DMS 273 (cell line): Measurements from ENCODE around the gene RNPC3.

Experiments
- DNase-seq: peaks from one replicate; lab custom pipeline; 2025; ENCODE audit not compliant: unreplicated experiment; lab: John Stamatoyannopoulos, UW

Gene RNPC3, protein sequence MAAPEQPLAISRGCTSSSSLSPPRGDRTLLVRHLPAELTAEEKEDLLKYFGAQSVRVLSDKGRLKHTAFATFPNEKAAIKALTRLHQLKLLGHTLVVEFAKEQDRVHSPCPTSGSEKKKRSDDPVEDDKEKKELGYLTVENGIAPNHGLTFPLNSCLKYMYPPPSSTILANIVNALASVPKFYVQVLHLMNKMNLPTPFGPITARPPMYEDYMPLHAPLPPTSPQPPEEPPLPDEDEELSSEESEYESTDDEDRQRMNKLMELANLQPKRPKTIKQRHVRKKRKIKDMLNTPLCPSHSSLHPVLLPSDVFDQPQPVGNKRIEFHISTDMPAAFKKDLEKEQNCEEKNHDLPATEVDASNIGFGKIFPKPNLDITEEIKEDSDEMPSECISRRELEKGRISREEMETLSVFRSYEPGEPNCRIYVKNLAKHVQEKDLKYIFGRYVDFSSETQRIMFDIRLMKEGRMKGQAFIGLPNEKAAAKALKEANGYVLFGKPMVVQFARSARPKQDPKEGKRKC

DNA sequence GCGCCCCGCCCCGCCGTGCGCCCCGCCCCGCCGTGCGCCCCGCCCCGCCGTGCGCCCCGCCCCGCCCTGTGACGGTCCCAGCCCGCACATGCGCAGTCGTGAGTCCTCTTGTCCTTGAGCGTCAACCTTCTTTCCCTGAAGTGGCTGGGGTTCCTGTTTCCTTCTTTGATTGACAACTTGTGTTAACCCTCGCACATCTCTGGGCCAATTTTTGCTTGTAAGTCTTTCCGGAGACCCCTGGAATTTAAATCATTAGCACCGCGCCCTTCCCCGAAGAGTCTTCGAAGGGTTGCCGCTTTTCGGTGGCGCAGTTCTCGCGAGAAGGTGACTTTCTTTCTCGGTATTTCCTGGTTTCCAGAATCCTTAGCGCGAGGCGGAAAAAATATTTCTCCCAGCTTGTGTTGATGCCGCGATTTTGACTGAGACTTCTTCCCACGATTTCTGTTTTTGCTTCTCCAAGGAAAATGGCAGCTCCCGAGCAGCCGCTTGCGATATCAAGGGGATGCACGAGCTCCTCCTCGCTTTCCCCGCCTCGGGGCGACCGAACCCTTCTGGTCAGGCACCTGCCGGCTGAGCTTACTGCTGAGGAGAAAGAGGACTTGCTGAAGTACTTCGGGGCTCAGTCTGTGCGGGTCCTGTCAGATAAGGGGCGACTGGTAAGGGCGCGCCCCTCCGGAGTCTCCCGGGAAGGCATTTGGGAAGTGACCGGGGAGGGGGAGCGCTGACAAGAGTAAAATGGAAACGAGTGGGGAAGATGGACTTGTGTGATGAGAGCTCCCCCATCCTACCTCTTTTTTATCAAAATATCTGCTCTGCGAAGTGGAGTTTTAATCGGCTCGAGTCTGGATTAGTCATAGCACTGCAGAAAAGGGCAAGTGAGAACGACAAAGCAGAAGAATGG lies at the start of gene RNPC3:
RNPC3 (plus strand) TSS at position 93 of the 901 bp plus-strand sequence; CDS start at position 465, 372 bp downstream.
- peak; percentile 95 for DNase-seq

DNA sequence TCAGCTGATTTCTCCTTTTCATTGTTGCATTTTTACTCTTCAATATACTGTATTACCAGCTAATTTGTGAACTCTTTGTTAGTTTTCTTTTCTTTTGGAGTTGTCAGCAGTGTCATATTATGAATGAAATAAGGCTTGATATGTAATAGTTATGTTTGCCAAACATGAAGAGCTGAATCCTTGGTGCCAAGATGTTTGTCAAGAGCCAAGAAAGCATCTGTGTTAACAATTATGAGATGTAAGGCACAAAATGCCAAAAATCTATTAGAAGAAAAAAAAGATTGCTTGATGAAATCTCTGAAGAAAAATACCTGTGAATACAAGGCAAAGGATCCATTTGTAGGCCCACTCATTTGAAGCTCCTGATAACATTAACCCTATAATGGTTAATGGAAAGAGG lies 48.4 kb upstream of the RNPC3 start:
- no peak for DNase-seq

DNA sequence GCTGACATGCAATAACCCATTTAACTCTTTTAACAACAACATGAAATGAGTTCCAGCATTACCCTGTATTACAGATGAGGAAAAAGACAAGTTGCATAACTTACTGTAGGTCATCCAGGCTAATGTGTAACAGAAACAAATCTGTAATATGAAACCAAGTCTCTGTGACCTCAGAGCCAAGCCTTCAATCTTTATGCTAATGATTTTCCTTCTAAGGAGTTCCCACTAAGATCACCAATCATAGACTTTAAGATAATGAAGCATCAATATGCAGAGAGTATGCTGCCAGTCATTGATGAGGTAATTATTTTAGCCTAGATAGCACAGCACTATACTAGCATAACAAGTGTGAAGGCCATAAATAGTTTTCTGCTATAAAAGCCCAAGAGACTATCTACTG lies 35.6 kb upstream of the RNPC3 start:
- DNase-seq, result no peak

DNA sequence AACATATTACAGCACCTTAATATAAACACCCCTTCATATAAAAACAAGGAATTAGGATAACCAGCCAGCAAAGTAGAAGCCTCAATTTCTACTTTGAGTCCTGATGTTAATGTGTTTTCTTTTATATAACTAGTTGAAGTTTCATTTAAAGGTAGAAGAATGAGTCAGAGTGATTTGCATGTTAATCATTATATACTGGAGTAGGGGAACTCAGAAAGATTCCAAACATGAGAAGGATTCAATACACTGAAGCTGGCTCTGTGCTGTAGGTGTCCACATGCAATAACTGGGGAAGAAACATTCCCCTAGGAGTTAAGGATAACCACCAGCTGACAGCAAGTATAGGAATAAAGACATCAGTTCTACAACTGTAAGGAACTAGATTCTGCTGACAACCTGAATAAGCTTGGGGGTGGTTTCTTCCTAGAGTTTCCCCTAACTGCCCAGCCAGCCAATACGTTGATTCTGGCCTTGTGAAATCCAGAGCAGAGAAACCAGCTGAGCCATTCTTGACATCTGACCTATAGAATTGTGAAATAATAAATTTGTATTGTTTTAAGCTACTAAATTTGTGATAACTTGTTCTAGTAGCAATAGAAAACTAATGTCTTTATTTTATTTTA lies 33.4 kb upstream of the RNPC3 start:
- DNase-seq, result no peak

DNA sequence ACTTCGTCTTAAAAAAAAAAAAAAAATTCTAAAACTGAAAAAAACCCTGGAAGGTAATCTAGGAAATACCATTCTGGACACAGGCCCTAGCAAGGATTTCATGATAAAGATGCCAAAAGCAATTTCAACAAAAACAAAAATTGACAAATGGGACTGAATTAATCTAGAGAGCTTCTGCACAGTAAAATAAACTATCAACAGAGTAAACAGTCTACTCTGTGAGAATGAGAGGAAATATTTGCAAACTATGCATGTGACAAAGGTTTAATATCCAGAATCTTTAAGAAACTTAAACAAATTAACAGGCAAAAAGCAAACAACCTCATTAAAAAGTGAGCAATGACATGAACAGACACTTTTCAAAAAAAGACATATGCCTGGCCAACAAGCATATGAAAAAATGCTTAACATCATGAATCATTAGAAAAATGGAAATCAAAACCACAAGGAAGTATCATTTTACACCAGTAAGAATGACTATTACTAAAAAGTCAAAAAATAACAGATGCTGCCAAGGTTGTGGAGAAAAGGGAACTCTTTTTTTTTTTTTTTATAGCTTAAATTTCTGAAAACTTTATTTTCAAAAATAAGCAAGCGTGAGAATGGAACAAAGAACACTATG lies 29.4 kb upstream of the RNPC3 start:
- no peak for DNase-seq

DNA sequence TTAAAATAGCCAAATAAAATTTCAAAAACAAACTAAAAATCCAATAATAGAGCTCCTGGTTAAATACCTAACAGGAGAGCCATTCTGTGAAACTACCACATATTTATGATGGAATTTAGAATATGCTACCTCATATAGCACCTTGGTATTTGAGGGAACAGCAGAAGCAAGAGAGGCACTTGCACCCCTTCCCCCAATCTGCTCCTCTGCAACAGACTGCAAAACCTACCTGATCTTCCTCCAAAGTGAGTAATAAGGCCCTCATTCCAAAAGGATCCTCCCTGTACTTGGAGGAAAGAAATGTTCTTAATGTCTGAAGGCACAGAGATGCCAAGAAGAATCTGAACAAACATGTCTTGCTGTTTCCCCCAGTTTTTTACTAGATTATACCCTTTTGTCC lies 28.1 kb upstream of the RNPC3 start:
- no peak for DNase-seq

DNA sequence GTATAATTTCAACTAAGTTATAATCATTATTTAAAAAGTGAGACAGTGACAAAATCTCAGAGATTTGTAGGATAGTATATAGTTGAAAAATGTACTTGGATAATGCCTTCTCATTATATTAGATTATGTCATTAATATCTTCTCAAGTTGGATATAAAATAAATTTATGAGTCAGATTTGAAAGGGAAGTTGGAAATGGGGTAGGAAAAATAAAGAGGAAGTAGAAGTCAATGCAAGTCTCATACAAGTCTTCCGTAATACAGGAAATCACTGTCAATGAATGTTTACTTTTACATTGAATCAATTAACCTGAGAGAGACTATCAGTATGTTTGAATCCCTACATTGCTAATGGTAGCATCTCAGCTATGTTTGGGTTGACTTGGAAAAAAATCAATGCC lies 16.2 kb upstream of the RNPC3 start:
- DNase-seq, result no peak

DNA sequence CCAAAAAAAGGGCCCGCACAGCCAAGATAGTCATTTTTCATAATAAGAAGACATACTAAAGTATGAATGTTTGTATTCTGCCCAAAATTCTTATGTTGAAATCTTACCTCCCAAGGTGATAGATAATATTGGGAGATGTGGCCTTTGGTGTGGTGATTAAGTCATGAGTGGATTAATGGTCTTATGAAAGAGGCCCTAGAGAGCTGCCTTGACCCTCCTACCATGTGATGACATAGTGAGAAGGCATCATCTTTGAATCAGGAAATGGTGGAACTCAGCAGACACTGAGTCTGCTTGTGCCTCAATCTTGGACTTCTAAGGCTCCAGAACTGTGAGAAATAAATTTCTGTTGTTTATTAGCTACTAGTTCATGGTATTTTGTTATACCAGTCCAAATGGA lies 11.8 kb upstream of the RNPC3 start:
- no peak for DNase-seq

DNA sequence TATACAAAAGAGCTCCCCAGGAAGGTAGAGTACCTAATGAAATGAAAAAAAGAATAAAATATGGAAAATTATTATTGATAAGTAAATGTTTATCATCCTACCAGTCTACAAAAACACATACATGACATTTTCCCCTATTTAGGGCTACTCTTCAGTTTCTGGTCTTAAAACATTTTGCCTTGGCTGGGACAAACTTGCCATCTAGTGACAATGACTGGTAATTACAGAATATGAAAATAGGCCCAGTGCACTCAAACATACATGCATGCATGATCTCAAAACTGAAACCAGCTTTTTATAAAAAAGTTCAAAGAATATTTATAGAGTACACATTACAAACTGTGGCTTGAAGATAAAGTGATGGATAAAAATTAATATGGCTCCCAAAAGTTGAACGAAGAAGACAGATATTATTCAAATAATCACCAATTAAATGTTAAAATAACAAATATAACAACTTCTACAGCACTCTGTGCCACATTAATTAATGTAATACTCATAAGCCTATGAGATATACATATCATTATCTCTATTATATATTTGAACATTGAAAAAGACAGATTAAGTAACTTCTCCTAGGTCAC lies 10.5 kb upstream of the RNPC3 start:
- peak; percentile 48 for DNase-seq

DNA sequence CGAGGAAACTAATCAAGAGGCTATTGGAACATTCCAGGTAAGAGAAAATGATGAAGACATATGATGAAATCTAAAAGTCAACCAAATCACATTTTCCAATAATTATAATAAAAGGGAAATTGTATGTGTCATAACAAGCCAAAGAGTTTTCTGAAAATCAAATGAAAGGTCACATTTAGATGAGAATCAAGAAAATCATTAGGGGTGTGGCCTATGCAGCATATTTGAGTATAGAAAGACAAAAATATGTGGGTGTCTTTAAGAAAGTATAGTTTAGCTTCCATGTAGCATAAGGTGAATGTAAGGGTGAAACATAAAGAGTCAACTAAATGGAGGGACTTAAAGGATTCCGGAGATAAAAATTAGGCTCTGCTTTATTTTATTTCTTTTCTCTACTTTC lies 9.2 kb upstream of the RNPC3 start:
- no peak for DNase-seq

DNA sequence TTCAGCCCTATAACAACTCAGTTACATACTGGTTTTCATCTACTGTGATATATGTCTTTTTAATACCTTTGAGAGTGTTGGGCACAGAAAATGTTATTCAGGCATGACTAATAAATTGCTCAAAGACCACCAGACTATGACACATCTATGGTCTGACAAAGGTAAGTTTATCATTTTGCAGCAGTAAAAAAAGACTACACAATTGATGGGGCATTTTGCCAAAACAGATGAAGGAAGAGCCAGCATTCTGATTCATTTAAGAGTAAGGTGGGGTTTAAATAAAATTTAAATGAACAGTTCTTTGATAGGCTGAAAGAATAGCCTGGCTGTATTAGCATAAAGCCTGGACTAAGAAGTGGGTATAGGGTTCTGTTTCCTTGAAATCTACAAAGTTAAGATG lies 8.8 kb upstream of the RNPC3 start:
- no peak for DNase-seq

DNA sequence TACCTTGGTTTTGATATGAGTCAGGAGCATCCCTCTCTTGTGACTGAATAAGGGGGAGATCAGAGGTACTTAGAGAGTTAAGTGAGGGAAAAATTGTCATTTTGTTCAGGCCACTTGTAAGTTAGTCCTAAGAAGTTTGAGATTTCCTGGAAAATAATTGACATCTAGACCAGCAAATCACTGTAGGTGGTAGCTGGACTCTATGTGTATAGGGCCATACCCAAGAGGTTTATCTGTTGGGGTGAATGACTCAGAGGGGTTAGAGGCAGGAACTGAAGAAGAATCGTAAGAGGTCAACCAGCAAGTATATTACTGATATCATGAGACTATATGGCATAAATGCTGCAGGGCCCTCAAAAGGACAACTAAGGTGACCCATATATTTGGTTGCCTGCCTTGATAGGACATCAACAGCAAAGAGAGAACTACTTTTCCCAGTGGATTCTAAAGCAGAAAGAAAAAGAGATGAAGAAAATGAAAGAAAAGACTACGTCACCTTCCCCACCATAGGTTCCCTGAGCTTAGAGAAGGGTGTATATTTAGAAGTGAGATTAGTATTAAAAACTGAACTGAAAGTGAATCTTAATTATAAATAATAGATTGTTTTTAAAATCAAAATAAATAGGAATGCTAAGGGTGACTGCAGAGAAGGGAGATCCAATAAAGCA lies 8.0 kb upstream of the RNPC3 start:
- DNase-seq, result no peak

DNA sequence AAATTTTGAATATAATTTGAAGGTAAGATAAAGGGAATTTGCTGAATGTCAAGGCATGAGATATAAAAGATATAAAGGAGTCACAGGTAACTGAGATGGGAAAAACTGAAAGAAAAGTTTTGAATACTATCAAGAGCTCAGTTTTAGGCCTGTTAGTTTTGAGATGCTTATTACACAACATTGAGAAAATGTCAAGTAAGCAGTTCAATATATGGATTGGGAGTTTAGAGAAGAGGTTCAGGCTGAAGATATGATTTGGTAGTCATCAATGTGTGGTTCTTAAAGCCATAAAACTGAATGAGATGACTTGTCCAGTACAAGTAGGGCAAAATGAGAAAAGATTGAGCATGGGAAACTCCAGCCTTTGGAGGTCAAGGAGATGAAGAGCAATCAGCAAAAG lies 4.7 kb upstream of the RNPC3 start:
- no peak for DNase-seq

DNA sequence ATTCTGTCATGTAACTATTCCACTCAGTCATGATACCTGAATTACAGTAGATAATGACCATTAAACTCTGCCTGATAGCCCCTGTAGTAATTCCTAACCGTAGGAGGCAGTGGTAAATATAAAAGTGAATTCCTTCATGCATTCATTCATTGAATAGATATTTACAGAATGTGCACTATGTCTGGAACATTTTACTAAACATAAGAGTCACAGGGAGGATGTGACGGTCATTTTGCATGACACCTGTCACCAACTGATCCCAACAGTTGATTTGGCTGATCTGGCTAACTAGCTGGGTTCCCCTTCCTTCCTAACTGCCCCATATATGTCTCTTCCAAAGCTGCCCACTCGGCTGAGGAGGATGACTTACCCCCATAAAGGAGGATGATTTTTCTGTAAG lies 2.2 kb upstream of the RNPC3 start:
- no peak for DNase-seq

DNA sequence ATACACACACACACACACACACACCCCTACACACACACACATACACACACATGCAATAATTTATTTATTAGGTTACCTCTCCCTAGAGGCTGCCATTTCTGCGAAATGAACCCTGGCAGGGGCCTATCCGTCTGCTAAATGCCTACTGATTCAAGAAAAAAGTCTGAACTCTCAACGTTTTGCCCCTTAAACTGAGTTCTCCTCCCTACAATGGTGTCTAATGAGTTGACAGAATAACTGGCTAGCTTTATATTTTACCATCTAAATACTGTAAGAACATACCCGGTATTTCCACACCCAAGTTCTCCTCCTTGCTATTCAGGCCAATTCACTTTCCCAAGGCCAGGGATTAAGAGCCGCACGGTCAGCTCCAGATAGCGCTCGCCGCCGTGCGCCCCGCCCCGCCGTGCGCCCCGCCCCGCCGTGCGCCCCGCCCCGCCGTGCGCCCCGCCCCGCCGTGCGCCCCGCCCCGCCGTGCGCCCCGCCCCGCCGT lies 339 bp upstream of the RNPC3 start:
- DNase-seq, result peak; percentile 74

DNA sequence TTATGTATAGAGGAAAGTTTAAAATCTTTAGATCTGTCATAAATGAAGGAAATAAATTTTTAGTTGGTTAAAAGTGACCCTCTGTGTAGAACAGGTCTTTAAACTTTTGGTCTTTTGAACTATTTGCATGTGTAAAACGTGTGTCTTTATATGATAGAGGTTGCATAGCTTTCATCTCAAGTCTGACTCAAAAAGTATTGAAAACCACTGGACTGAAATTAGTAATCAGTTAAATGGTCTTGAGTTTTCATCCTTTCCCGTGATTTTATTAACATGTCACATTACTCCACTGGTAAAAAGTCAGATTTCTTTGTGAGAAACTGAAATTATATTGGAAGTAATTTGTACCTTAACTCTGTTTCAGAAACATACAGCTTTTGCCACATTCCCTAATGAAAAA lies 1.8 kb downstream of the RNPC3 start:
- no peak for DNase-seq

DNA sequence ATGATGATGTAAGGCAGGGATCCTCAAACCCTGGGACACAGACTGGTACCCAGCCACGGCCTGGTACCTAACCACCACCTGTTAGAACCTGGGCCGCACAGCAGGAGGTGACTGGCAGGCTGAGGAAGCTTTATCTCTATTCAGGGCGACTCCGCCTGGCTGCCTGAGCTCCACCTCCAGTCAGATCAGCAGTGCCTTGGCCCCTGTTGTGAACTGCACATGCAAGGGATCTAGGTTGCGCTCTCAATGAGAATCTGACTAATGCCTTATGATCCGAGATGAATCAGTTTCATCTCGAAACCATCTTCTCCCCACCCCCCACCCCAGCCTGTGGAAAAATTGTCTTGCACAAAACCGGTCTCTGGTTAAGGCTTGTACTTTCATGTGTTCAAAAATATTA lies 4.2 kb downstream of the RNPC3 start:
- DNase-seq, result no peak

DNA sequence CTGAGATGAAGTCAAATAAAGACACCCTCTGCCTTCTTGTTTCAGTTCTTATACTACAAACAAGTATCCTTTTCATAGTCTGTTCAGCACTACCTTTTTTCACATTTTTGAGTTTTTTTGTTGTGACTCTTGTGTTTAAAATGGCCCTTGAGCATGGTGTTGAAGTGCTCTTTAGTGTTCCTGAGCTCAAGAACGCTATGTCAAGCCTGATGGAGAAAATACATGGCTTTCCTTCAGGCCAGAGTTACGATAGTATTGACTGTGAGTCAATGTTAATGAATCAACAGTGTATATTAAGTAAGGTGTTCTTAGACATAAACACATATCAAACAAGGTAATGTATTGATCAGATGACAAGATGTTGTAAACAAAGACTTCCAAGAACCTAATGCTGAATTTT lies 12.7 kb downstream of the RNPC3 start:
- DNase-seq, result no peak

DNA sequence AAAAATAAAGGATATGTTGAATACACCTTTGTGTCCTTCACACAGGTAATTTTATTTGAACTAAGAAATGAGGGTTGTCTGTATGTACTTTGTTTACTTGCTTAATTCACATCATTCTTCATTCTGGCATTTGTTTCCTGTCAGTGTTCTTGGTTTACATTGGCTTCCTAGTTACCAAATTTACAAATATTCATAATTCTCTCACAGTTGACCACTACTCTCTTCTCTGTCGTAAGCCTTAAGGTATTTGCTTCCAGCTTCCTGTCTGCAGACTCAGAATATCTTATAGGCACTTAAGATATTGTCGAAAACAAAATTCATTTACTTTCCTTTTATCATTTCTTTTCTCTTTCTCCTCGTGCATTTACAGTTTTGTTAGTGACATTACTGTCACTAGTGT lies 15.9 kb downstream of the RNPC3 start:
- no peak for DNase-seq

DNA sequence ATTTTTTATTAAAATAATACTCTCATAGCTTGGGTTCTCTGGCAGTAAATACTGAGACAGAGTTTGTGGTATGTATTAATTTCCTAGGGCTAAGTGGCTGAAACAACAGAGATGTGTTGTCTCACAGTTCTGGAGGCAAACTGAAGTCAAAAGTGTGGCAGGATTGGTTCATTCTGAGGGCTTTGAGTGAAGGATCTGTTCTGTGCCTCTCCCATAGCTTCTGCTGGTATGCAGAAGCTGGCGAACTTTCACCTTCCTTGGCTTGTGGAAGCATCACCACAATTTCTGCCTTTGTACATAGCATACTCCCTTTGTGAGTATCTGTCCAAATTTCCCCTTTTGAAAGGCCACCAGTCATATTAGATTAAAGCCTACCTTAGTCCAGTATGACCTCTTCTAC lies 21.0 kb downstream of the RNPC3 start:
- DNase-seq, result no peak
